Cortex of kidney (tissue), 1 donor: ENCODE data around the gene FAM111B.
"Not testable (repeated sequence)": the region's sequence is repeated elsewhere in the genome, so short reads cannot be mapped to it uniquely, and the experiment has no call there.

Experiments
- DNase-seq: peaks from one replicate; lab custom pipeline; 2025; lab: John Stamatoyannopoulos, UW

The FAM111B gene

DNA sequence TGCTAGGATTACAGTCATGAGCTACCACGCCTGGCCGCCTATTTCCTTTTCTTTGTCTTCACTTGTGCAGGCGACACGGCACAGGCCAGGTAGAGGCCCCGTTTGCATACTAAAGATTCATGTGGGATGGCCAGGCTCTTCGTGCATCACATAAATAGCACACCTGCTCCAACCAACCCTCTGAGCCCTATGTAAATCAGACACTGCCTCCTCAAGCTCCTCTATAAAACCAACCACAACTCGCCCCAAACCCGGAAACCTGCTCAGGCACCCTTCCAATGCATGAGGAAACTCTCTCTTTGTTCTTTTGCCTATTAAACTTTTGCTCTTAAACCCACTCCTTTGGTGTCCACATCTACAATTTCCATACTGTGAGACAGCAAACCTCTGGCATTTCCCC is 9.1 kb upstream of the FAM111B start:
- DNase-seq, result not testable (repeated sequence)

DNA sequence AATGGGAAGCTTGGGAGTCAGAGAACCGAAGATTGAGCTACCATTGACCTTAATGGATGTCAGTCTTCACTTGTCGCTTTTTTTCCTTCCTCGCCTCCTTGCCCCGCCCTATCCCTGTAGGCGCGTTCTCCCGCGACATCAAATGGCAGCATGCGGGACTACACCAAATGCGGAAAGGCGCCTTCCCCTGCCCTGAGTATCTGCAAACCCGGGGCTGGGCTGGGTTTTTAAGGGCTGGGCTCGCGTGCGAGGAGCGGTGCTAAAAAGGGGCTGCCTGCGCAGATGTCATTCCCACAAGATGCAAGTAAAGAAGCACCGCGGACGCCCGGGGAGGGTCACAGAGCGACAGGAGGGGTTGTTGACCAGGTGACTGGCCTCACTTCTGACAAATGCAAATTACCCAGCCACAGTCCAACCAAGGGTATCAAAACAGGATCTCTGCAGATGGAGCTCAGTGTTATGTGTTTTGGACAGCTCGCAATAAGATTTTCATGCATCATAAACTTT is 4.7 kb upstream of the FAM111B start:
- no peak for DNase-seq

- not testable (repeated sequence) for DNase-seq
These were observed 684 bp downstream of the FAM111B start for GRCh38 chr11:59107721-59108120.

DNA sequence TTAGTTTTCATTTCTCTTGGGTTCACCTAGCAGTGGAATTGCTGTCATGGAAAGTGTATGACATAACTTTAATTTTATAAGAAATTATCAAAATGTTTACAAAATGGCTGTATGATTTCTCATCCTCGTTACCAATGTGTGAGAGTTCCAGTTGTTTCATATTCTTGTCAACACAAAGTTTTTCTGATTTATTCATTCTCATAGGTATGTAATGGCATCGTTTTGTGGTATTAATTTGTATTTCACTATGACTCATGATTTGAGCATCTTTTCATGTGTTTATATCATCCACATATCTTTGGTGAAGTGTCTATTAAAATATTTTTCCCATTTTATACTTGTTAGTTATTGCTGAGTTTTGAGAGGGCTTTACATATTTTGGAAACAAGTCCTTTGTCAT is 5.5 kb downstream of the FAM111B start:
- no peak for DNase-seq

GRCh38 chr11:59114344-59114743 is 7.3 kb downstream of the FAM111B start:
- DNase-seq, result no peak

DNA sequence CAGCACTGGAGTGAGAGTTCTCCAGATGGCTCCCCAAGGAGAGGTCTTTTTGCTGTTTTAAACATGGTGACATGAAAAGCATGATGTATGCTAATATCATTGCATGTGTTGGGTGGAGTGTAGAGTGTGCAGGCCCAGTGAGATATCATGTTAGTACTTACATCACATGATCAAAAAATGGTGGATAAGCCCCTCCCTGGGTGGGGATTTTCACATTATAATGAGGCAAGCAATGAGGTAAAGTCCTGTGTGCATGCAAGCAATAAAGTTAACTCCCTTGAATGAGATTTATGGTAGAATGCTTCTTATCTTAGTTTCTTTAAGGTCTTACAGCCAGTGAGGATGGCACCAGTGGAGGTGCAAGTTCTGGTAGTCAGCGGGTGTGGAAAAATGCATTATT is 8.5 kb downstream of the FAM111B start:
- DNase-seq, result no peak

DNA sequence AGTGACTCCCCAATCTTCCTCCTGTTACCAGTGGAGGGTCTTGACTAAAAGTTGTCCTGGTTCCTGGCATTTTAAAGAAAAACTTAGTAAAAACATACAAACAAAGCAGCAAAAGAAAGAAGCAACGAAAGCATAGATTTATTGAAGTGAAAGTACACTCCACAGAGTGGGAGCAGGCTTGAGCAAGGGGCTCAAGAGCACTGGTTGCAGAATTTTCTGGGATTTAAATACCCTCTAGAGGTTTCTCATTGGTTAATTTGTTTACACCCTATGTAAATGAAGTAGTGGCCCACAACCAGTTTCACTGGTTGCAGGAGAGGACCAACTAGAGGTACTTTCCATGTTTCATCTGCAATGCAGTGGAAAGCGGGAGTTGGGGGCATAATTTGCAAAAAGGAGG is 10.7 kb downstream of the FAM111B start:
- DNase-seq, result no peak

DNA sequence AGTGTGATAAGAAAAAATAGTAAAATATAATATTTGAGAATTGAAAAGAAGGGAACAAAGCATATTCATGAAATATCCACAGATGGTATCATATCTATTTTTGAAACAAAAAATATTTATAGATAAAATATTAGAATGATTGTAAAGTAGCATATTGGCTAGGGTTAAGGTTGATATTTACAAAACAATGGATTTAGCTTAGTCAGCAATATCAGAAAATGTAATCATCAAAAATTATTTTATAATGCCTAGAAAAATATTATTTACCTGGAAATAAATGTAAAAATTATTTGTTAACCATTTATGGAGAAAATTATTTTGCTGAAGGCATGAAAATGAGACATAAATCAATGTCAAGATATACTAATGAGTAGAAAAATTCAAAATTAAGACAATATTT is 12.8 kb downstream of the FAM111B start:
- no peak for DNase-seq

GRCh38 chr11:59135648-59136461 is 28.8 kb downstream of the FAM111B start:
- DNase-seq, result no peak

- not testable (repeated sequence) for DNase-seq
These were observed 29.5 kb downstream of the FAM111B start for GRCh38 chr11:59136551-59136950.

GRCh38 chr11:59137190-59137589 is 30.2 kb downstream of the FAM111B start:
- no peak for DNase-seq

GRCh38 chr11:59138643-59139042 is 31.6 kb downstream of the FAM111B start:
- no peak for DNase-seq

DNA sequence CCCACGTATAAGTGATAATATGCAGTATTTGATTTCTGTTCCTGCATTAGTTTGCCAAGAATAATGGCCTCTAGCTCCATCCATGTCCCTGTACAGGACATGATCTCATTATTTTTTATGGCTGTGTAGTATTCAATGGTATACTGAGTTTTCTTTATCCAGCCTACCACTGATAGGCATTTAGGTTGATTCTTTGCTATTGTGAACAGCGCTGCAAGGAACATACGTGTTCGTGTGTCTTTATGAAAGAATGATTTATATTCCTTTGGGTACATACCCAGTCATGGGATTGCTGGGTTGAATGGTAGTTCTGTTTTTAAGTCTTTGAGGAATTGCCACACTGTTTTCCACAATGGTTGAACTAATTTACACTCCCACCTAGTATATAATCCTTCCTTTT is 34.2 kb downstream of the FAM111B start:
- DNase-seq, result no peak

DNA sequence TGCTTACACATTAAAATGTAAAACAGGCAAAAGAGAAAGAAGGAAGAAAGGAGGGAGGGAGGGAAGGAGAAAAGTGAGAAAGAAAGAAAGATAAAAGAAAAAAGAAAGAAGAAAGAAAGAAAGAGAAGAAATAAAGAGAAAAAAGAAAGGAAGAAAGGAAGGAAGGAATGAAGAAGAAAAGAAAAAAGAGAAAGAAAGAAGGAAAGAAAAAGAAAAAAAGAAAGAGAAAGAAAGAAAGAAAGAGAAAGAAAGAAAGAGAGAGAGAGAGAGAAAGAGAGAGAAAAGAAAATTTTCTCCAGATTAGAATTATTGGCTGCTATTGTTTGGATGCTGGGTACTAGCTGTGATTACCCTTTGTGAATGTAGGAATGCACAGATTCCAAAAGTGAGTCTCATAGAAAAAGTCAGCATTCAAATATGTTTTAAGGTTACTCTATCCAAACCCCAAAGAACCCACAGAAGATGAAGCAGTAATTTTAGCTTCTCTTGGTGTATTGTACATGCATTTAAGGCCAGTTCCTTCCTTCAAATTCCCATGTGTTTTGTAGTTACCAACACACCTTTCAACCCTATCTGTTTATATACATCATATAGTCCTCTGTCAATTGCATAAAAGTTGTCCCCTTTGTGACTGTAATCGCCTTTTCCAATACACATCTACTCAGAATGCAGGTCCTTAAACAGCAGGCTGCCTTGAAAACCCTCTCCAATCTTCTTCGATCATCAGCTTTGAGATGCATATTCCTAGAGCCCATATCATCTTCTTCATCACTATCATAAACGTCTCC is 34.8 kb downstream of the FAM111B start:
- no peak for DNase-seq

GRCh38 chr11:59142530-59143507 is 35.8 kb downstream of the FAM111B start, which contains the start of gene FAM111A:
TSS of gene FAM111A (plus strand) at chr11:59142856. CDS start at chr11:59148873, 6,017 bp downstream.
- DNase-seq, result no peak

- DNase-seq, result no peak
These were observed 37.1 kb downstream of the FAM111B start for GRCh38 chr11:59144096-59144495.

GRCh38 chr11:59144579-59145345 is 37.7 kb downstream of the FAM111B start:
- no peak for DNase-seq

GRCh38 chr11:59145534-59145933 is 38.5 kb downstream of the FAM111B start:
- DNase-seq, result no peak

DNA sequence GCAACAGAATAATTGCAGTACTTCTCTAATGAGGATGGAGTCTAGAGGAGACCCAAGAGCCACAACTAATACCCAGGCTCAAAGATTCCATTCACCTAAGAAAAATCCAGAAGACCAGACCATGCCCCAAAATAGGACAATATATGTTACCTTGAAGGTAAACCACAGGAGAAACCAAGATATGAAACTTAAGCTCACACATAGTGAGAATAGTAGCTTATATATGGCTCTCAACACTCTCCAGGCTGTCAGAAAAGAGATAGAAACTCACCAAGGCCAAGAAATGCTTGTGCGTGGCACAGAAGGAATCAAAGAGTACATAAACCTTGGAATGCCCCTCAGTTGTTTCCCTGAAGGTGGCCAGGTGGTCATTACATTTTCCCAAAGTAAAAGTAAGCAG is 44.7 kb downstream of the FAM111B start:
- DNase-seq, result no peak

DNA sequence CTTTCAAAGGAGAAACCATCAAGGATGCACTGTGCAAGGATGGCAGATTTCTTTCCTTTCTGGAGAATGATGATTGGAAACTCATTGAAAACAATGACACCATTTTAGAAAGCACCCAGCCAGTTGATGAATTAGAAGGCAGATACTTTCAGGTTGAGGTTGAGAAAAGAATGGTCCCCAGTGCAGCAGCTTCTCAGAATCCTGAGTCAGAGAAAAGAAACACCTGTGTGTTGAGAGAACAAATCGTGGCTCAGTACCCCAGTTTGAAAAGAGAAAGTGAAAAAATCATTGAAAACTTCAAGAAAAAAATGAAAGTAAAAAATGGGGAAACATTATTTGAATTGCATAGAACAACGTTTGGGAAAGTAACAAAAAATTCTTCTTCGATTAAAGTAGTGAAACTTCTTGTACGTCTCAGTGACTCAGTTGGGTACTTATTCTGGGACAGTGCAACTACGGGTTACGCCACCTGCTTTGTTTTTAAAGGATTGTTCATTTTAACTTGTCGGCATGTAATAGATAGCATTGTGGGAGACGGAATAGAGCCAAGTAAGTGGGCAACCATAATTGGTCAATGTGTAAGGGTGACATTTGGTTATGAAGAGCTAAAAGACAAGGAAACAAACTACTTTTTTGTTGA is 45.4 kb downstream of the FAM111B start:
- no peak for DNase-seq
